Body of pancreas (tissue), 4 donors: ENCODE data around the gene PTRHD1. TPM values are rescaled to one million over a fixed set of nuclear protein-coding genes. Genes with fewer than 3 reads are reported as not detected.

ENCODE experiments used
- ATAC-seq: fragments of 150-250 bp; one replicate; pipeline ENCODE4 v1.9.1; 2016
- DNase-seq, 4 donors: peaks; one replicate each; pipeline ENCODE4 v3.0.0-alpha.2; 2019
- H3K27ac ChIP-seq, 4 donors: fragments of 200-600 bp; sonication (generic); 1 replicate in 3 of 4; 2 replicates in 1 of 4; pipeline versions ENCODE4 v1.5.1 to v1.6.1; 2016 to 2019; ENCODE audit warnings: mild to moderate bottlenecking in 1 of 4, mixed read lengths in 1 of 4, moderate library complexity in 1 of 4
- H3K27me3 ChIP-seq, 2 donors: fragments of 200-600 bp; sonication (generic); one replicate each; pipeline ENCODE4 v1.6.0; 2016; ENCODE audit warnings: mild to moderate bottlenecking in 1 of 2
- H3K36me3 ChIP-seq, 2 donors: fragments of 200-600 bp; sonication (generic); replicated peaks in 1 of 2; 2 replicates each; pipeline ENCODE4 v1.5.1; 2016; ENCODE audit warnings: low read depth in 2 of 2; ENCODE audit not compliant: insufficient read depth in 1 of 2
- H3K4me1 ChIP-seq: fragments of 200-600 bp; sonication (generic); one replicate; pipeline ENCODE4 v1.6.0; 2016
- H3K4me3 ChIP-seq, 2 donors: fragments of 200-600 bp; sonication (generic); 1 replicate in 1 of 2; 2 replicates in 1 of 2; pipeline ENCODE4 v1.5.1; 2016 to 2019
- H3K9me3 ChIP-seq, 3 donors: fragments of 200-600 bp; sonication (generic); 1 replicate in 2 of 3; 2 replicates in 1 of 3; pipeline ENCODE4 v1.5.1; 2016
- POLR2A ChIP-seq, 3 donors: fragments of 450-650 bp; IDR thresholded peaks; one replicate each; pipeline ENCODE4 v1.6.1; 2016; ENCODE audit warnings: antibody characterized with exemption in 3 of 3, mild to moderate bottlenecking in 2 of 3
- WGBS, 2 donors: methylation state at CpG; one replicate each; pipeline ENCODE4 v1.1.5; 2017; 5-methylcytosine and 5-hydroxymethylcytosine counted together
- intact Hi-C: fragments of 100-400 bp; cut with DNase I; formaldehyde crosslinking; loops from one replicate; pipeline ENCODE4 v1.15.1; 2023
- total RNA-seq, 2 donors: library from RNA; depleted of rRNA; stranded (reverse); fragments of >200 nt; gene quantifications; one replicate each; pipeline ENCODE4 v1.1.0, GENCODE V29; 2016
- TF ChIP-seq, protein P1 (sequence below), 7 experiments: fragments of 450-650 bp in 4 of 7; fragments of 200-600 bp in 3 of 7; sonication (generic) in 3 of 7; IDR thresholded peaks; one replicate each; pipeline ENCODE4 v1.5.1; 2016 to 2019; ENCODE audit warnings: antibody characterized with exemption in 7 of 7

Gene PTRHD1
- total RNA-seq, 2 donors from 2014 or later, result 13.7 to 15.5 TPM

GRCh38 chr2:24771764-24772586 lies 21.2 kb downstream of the PTRHD1 start:
- no peaks in the 10 kb centered on the region for H3K9me3 ChIP-seq
- no peaks in the 10 kb centered on the region for H3K27me3 ChIP-seq
- intact Hi-C loops, result no loop called here
- ATAC-seq (no peak), DNase-seq (no peak)
- no peak overlapping the region for H3K4me3 ChIP-seq
- TF ChIP-seq, protein P1, sequence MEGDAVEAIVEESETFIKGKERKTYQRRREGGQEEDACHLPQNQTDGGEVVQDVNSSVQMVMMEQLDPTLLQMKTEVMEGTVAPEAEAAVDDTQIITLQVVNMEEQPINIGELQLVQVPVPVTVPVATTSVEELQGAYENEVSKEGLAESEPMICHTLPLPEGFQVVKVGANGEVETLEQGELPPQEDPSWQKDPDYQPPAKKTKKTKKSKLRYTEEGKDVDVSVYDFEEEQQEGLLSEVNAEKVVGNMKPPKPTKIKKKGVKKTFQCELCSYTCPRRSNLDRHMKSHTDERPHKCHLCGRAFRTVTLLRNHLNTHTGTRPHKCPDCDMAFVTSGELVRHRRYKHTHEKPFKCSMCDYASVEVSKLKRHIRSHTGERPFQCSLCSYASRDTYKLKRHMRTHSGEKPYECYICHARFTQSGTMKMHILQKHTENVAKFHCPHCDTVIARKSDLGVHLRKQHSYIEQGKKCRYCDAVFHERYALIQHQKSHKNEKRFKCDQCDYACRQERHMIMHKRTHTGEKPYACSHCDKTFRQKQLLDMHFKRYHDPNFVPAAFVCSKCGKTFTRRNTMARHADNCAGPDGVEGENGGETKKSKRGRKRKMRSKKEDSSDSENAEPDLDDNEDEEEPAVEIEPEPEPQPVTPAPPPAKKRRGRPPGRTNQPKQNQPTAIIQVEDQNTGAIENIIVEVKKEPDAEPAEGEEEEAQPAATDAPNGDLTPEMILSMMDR (IDR thresholded peaks at IDR 0.05), result no peak
- no peak for TF ChIP-seq POLR2A (IDR thresholded peaks at IDR 0.05)
- 85 to 93% methylated on average over 5 of the region's 5 CpGs for WGBS, 2 donors
- no peaks in the 10 kb centered on the region for H3K4me1 ChIP-seq
- no peak overlapping the region for H3K27ac ChIP-seq
- H3K36me3 ChIP-seq, result peaks cover 0 to 9% of the 10 kb centered on the region in 2 donors

GRCh38 chr2:24771061-24771460 lies 22.1 kb downstream of the PTRHD1 start:
- 83 to 95% methylated on average over 5 of the region's 5 CpGs for WGBS, 2 donors
- Histone ChIP-seq H3K36me3 (peaks cover 0 to 9% of the 10 kb centered on the region in 2 donors), H3K9me3 (no peaks in the 10 kb centered on the region), H3K4me3 (no peak overlapping the region), H3K4me1 (no peaks in the 10 kb centered on the region), H3K27ac (no peak overlapping the region), H3K27me3 (no peaks in the 10 kb centered on the region)
- no peak for DNase-seq
- no peak for ATAC-seq
- TF ChIP-seq, protein P1 (IDR thresholded peaks at IDR 0.05), result no peak
- TF ChIP-seq POLR2A (IDR thresholded peaks at IDR 0.05), result no peak
- intact Hi-C loops, result no loop called here

GRCh38 chr2:24768601-24769000 lies 24.6 kb downstream of the PTRHD1 start:
- WGBS, 2 donors, result 83 to 85% methylated on average over 7 of the region's 7 CpGs
- ATAC-seq (no peak), DNase-seq (no peak)
- intact Hi-C loops, result no loop called here
- no peak overlapping the region for H3K27ac ChIP-seq
- no peak for TF ChIP-seq POLR2A (IDR thresholded peaks at IDR 0.05)
- H3K27me3 ChIP-seq, result no peaks in the 10 kb centered on the region
- no peak overlapping the region for H3K4me3 ChIP-seq
- H3K36me3 ChIP-seq, result peaks cover 0 to 17% of the 10 kb centered on the region in 2 donors
- H3K9me3 ChIP-seq, result no peaks in the 10 kb centered on the region
- no peaks in the 10 kb centered on the region for H3K4me1 ChIP-seq

- Histone ChIP-seq H3K27ac (no peak overlapping the region), H3K27me3 (no peaks in the 10 kb centered on the region), H3K36me3 (peaks cover 0 to 18% of the 10 kb centered on the region in 2 donors), H3K4me3 (no peak overlapping the region), H3K9me3 (no peaks in the 10 kb centered on the region), H3K4me1 (no peaks in the 10 kb centered on the region)
- TF ChIP-seq, protein P1 (IDR thresholded peaks at IDR 0.05), result no peak
- TF ChIP-seq POLR2A (IDR thresholded peaks at IDR 0.05), result no peak
- ATAC-seq (no peak), DNase-seq (no peak)
- WGBS, 2 donors, result 87 to 92% methylated on average over 5 of the region's 5 CpGs
- intact Hi-C loops, result no loop called here
Measured at GRCh38 chr2:24768013-24768412, 25.2 kb downstream of the PTRHD1 start.

- Histone ChIP-seq H3K4me1 (no peaks in the 10 kb centered on the region), H3K9me3 (no peaks in the 10 kb centered on the region), H3K4me3 (no peak overlapping the region), H3K27ac (no peak overlapping the region), H3K36me3 (peaks cover 0 to 22% of the 10 kb centered on the region in 2 donors), H3K27me3 (no peaks in the 10 kb centered on the region)
- TF ChIP-seq, protein P1 (IDR thresholded peaks at IDR 0.05), result no peak
- TF ChIP-seq POLR2A (IDR thresholded peaks at IDR 0.05), result no peak
- 81 to 84% methylated on average over 6 of the region's 6 CpGs for WGBS, 2 donors
- intact Hi-C loops, result no loop called here
- DNase-seq, result no peak
- no peak for ATAC-seq
Measured at GRCh38 chr2:24766609-24767008, 26.6 kb downstream of the PTRHD1 start.
